Lung (tissue), 12 donors: Measurements from ENCODE around the gene ZNF185. TPM values are rescaled to one million over a fixed set of nuclear protein-coding genes. Genes with fewer than 3 reads are reported as not detected.

Experiments
- ATAC-seq: fragments of 200-7000 bp; cut with Tn5 transposase; one replicate; pipeline ENCODE4 v1.9.1; 2020; ENCODE audit warnings: moderate number of reproducible peaks; ENCODE audit not compliant: insufficient read depth, low FRiP score
- DNase-seq, 3 donors: peaks; one replicate each; pipeline ENCODE4 v3.0.0-alpha.2; 2013 to 2017
- H3K27ac ChIP-seq, 2 donors: one replicate each; pipeline ENCODE4 v1.5.1; 2013; ENCODE audit warnings: mild to moderate bottlenecking in 2 of 2, moderate library complexity in 2 of 2, control low read depth in 1 of 2, inconsistent platforms in 1 of 2, low read depth in 1 of 2, low read length in 1 of 2
- H3K27me3 ChIP-seq, 3 donors: one replicate each; pipeline ENCODE4 v1.5.1; 2013; ENCODE audit warnings: low read length in 2 of 3; ENCODE audit not compliant: control insufficient read depth in 3 of 3, insufficient read depth in 3 of 3
- H3K36me3 ChIP-seq, 4 donors: one replicate each; pipeline ENCODE4 v1.5.1; 2013; ENCODE audit warnings: low read length in 4 of 4, mild to moderate bottlenecking in 1 of 4, moderate library complexity in 1 of 4; ENCODE audit not compliant: control insufficient read depth in 4 of 4, insufficient read depth in 4 of 4
- H3K4me1 ChIP-seq, 5 donors: one replicate each; pipeline ENCODE4 v1.5.1; 2013; ENCODE audit warnings: low read length in 5 of 5, mild to moderate bottlenecking in 2 of 5, moderate library complexity in 1 of 5; ENCODE audit not compliant: control insufficient read depth in 5 of 5, insufficient read depth in 5 of 5
- H3K4me3 ChIP-seq: one replicate; pipeline ENCODE4 v1.5.1; 2013; ENCODE audit warnings: mild to moderate bottlenecking, control low read depth, moderate library complexity
- H3K9ac ChIP-seq, 2 donors: one replicate each; pipeline ENCODE4 v1.5.1; 2013; ENCODE audit warnings: low read length in 2 of 2, control low read depth in 1 of 2; ENCODE audit not compliant: insufficient read depth in 1 of 2
- H3K9me3 ChIP-seq, 4 donors: one replicate each; pipeline ENCODE4 v1.5.1; 2013; ENCODE audit warnings: low read length in 3 of 4, mild to moderate bottlenecking in 1 of 4, moderate library complexity in 1 of 4; ENCODE audit not compliant: control insufficient read depth in 4 of 4, insufficient read depth in 3 of 4
- WGBS, 2 donors: extraction: QIAGEN DNeasy Blood & Tissue Kit; methylation state at CpG; one replicate each; pipeline ENCODE4 v1.1.7; 2013; 5-methylcytosine and 5-hydroxymethylcytosine counted together
- polyA plus RNA-seq, 2 donors: library from polyadenylated mRNA; stranded (reverse); fragments of 200-250 nt; gene quantifications; one replicate each; pipeline ENCODE4 v1.2.1, GENCODE V29; 2013
- total RNA-seq, 2 donors: library from RNA; depleted of rRNA in 1 of 2; stranded (reverse); fragments of >200 nt in 1 of 2; gene quantifications; one replicate each; pipeline ENCODE4 v1.2.1, GENCODE V29; 2014 to 2021
- TF ChIP-seq, protein P1 (sequence below): IDR thresholded peaks from 2 replicates; pipeline ENCODE4 v1.5.1; 2012; ENCODE audit warnings: mild to moderate bottlenecking; ENCODE audit errors: control extremely low read depth, extremely low read depth
- donor health status: control.
- donor health status: control.
- donor health status: Bipolar disorder and iron deficiency.
- donor health status: healthy.
- donor health status: DM: yes; HTN: yes; CAD: no.

ZNF185 gene
- total and polyA plus RNA-seq, 4 donors = 6.1 to 15.8 (median 10.7) TPM

DNA sequence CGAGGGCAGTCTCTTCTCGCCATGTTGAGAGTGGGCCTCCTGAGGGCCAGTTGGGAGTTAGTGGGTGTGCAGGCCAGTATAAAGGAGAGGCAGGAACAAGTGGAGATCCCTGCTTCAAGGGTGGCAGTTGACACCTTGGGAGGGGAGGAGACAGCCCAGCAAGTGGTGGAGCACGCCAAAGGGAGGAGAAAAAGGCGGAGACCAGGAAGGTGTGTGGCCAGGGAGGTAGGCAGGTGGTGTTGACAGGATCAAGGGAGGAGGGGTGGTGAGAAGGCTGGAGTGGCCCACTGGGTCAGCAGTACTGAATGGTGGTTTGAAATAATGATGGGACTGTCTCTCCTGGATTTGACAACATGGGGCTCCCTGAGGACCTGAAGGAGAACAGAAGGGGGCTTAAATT is 32.6 kb downstream of the ZNF185 start:
- 74 to 81% methylated on average over 4 of the region's 4 CpGs for WGBS, 2 donors
- Histone ChIP-seq H3K4me1 (no peaks in the 10 kb centered on the region), H3K36me3 (no peaks in the 10 kb centered on the region), H3K27me3 (no peaks in the 10 kb centered on the region), H3K9ac (no peak overlapping the region), H3K4me3 (no peak overlapping the region), H3K27ac (no peak overlapping the region), H3K9me3 (no peaks in the 10 kb centered on the region)
- DNase-seq (no peak), ATAC-seq (no peak)
- TF ChIP-seq, protein P1, sequence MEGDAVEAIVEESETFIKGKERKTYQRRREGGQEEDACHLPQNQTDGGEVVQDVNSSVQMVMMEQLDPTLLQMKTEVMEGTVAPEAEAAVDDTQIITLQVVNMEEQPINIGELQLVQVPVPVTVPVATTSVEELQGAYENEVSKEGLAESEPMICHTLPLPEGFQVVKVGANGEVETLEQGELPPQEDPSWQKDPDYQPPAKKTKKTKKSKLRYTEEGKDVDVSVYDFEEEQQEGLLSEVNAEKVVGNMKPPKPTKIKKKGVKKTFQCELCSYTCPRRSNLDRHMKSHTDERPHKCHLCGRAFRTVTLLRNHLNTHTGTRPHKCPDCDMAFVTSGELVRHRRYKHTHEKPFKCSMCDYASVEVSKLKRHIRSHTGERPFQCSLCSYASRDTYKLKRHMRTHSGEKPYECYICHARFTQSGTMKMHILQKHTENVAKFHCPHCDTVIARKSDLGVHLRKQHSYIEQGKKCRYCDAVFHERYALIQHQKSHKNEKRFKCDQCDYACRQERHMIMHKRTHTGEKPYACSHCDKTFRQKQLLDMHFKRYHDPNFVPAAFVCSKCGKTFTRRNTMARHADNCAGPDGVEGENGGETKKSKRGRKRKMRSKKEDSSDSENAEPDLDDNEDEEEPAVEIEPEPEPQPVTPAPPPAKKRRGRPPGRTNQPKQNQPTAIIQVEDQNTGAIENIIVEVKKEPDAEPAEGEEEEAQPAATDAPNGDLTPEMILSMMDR = no peak

DNA sequence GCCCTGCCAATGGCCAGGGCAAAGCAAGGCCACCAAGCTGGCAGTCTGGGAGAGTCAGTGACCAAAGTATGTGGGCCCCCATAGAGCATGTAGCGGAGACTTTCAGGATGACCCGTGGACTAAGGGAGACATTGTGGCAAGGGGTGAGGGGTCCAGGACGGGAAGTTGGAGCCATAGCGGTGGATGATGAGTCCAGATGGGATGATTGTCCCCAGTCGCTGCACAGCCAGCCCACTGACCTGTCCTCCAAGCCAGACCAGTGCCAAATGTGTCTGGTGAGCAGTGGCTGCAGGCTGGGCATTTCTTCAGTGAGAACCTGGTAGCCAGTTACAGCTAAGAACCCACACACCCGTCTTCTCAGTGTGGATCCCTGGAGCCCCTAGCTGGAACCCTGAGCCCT is 34.3 kb downstream of the ZNF185 start:
- no peak for DNase-seq
- Histone ChIP-seq H3K9ac (no peak overlapping the region), H3K36me3 (no peaks in the 10 kb centered on the region), H3K4me1 (no peaks in the 10 kb centered on the region), H3K27me3 (no peaks in the 10 kb centered on the region), H3K4me3 (no peak overlapping the region), H3K27ac (no peak overlapping the region), H3K9me3 (no peaks in the 10 kb centered on the region)
- 75 to 100% methylated on average over 4 to 6 of the region's 6 CpGs for WGBS, 2 donors
- no peak for ATAC-seq
- TF ChIP-seq, protein P1 = no peak

DNA sequence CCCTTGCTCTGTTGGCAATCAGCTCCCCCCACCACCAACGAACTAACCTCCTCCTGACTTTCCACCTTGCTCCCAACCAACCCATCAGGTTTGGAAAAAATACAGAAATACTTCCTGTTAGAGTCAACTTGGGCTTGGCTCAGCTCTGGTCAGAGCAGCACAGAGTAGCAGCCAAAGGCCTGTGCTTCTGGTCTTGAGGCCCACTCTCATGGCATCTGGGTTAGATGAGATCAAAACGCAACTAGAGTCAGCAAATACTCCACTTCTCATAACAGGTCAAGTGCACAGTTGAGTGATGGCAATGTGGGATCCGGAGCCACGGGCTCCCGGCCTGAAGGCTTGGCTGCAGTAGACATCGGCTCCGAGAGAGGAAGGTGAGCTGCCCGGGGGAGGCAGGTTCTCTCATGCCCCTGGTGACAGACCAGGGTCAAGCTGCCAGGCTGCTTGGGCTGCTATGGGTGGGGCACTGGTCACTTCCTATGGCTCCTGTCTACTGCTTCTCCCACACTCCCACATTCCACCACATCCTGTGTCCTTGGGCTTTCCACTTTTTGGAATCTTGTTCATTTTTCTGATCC is 34.8 kb downstream of the ZNF185 start:
- TF ChIP-seq, protein P1 = no peak

GRCh38 chrX:152936306-152936705 is 38.4 kb downstream of the ZNF185 start:
- ATAC-seq (no peak), DNase-seq (no peak)
- Histone ChIP-seq H3K4me3 (no peak overlapping the region), H3K27me3 (no peaks in the 10 kb centered on the region), H3K9me3 (peaks cover 0 to 3% (median 0%) of the 10 kb centered on the region in 4 donors), H3K27ac (no peak overlapping the region), H3K4me1 (peaks cover 0 to 6% (median 0%) of the 10 kb centered on the region in 5 donors), H3K36me3 (no peaks in the 10 kb centered on the region), H3K9ac (no peak overlapping the region)
- TF ChIP-seq, protein P1 = no peak
- WGBS, 2 donors = 67 to 100% methylated on average over 1 to 2 of the region's 2 CpGs

More for the DNA sequence above, 34.8 kb downstream of the ZNF185 start:
- 65 to 95% methylated on average over 6 to 8 of the region's 8 CpGs for WGBS, 2 donors
- DNase-seq = no peak
- no peak overlapping the region for H3K4me3 ChIP-seq
- ATAC-seq = no peak
- no peaks in the 10 kb centered on the region for H3K27me3 ChIP-seq
- no peak overlapping the region for H3K27ac ChIP-seq
- no peak overlapping the region for H3K9ac ChIP-seq
- H3K36me3 ChIP-seq = no peaks in the 10 kb centered on the region
- H3K4me1 ChIP-seq = no peaks in the 10 kb centered on the region
- H3K9me3 ChIP-seq = no peaks in the 10 kb centered on the region
